ENCODE data around the gene ARMH1. TPM values are rescaled to one million over a fixed set of nuclear protein-coding genes. Genes with fewer than 3 reads are reported as not detected.

ARMH1 gene
- polyA plus RNA-seq, 1 donor, result 1.8 TPM

DNA sequence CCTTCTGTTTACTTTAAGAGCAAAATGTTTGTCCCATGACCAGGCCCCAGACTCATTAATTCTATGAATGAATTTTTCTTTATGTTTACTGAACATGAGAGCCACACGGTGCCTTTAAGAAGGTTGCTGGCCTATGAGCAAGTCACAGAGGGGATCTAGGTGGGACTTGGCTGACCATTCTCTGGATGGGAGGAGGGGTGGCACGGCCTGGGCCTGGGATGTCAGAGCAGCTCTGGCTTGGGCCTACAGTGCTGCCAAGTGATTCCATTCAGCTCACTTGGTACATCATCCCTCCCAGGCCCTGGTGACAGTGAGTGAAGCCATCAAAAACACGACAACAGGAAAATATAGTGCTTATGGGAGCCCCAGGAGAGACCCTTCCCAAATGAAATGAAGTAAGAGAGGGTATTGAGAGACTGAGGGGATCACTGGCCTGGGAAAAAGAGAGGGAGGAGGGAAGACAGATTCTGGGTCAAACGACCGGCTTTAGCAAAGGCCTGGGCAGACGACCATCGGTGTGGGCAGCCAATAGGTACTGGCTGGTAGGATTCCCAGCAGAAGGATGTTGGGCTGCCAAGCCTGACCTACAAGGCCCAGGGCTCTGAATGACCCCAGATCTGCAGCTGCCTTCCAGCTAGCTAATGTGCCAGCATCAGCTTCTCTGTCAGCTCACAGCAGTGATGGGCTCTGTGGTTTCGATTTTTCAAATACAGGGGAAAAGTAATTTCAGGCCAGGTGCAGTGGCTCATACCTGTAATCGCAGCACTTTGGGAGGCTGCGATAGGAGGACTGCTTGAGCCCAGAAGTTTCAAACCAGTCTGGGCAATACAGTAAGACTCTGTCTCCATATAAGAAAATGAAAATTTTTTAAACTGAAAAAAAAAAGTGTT lies 3.5 kb upstream of the ARMH1 start:
- no peak for DNase-seq (ENCODE audit: low read depth)

GRCh38 chr1:44672254-44672955 lies 2.1 kb upstream of the ARMH1 start:
- DNase-seq (ENCODE audit: low read depth), result no peak

GRCh38 chr1:44672961-44673674 lies 1.4 kb upstream of the ARMH1 start:
- DNase-seq (ENCODE audit: low read depth), result no peak

DNA sequence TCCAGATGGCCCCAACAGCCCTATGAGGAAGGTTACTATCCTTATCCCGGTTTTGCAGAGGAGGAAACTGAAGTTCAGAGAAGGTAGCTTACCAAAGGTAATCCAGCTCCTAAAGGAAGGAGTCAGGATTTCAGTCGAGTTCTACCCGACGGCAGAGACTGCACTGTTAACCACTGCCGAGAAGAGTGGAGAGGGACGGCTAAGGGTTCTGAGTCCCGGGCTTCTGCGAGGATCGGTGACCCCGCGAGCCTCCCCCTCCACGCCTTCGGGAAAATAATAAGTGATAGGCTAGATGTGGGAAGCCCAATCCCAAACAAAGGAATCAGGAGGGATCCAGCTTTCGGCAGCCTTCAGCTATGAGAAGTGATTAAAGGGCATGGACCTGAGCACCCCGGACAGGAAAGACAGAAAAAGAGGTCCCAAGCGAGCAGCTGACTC lies 820 bp upstream of the ARMH1 start:
- DNase-seq (ENCODE audit: low read depth), result no peak

DNA sequence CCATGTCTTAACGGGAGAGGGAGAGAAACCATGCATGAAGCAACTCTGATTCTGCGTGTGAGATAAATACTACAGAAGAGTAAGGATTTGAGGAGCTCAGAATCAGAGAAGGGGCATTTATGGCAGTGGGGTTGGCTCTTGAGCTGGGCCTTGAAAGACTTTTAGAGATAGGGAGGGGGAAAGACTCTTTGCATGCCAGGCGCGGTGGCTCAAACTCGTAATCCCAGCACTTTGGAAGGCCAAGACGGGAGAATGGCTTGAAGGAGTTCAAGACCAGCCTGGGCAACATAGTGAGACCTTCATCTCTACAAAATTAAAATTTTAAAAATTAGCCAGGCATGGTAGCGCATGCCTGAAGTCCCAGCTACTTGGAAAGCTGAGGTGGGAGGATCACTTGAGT lies 672 bp downstream of the ARMH1 start:
- DNase-seq (ENCODE audit: low read depth), result no peak

- DNase-seq (ENCODE audit: low read depth), result no peak
Measured at GRCh38 chr1:44676484-44677200, 2.1 kb downstream of the ARMH1 start.

- no peak for DNase-seq (ENCODE audit: low read depth)
Measured at GRCh38 chr1:44677201-44677766, 2.8 kb downstream of the ARMH1 start.

- DNase-seq (ENCODE audit: low read depth), result no peak
Measured at GRCh38 chr1:44678120-44678519, 3.6 kb downstream of the ARMH1 start.

DNA sequence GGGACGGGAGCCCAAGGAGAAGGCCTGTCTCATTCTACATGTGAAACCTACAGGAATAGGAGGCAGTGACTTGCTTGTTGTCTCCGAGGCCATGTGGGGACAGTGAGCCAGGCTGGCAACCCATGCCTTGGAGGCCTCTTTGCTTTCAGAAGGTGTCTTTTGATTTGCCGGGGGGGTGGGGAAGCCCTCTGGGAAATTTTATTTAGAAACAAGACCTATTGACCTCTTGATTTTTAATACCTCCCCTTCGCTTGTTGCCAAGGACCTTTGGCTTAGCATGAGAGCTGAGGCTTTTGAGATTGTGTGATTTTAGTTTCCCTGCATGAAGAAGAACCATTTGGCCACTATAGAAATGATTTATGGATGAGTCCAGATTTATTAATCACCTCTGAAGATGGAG lies 4.1 kb downstream of the ARMH1 start:
- no peak for DNase-seq (ENCODE audit: low read depth)

DNA sequence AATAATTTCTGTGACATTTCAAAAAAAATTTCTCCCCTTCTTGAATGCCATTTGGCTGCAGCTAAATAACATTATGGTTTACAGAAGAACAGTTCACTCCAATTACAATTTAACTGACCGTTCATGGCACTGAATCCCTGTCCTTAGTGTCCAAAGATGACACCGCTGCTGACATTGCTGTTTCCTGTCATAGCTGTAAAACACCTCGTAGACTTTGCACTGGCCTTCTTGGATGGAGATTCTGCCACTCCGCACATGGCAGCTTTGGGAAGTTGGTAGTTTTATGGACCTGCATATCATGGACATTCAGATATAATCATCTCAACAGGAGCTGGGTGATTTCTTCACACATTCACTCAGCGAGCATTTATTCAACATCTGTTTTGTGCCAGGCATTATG lies 5.0 kb downstream of the ARMH1 start:
- DNase-seq (ENCODE audit: low read depth), result no peak

- no peak for DNase-seq (ENCODE audit: low read depth)
Measured at GRCh38 chr1:44681905-44682882, 7.7 kb downstream of the ARMH1 start.

DNA sequence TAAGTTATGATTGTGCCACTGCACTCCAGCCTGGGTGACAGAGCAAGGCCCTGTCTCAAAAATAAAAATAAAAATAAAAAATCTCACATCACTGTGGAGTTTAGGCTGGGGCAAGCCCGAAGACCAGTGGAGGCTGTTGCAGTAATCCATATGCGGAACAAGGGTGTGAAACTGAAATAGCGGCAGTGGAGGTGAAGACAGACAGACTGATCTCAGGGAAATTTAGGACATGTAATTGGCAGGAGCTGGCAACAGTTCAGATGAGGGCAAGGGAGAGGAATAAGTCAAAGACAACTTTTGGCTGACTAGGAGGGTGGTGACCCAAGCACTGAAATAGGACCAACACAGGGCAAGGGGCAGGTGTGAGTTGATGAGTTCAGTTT lies 8.4 kb downstream of the ARMH1 start:
- DNase-seq (ENCODE audit: low read depth), result no peak

DNA sequence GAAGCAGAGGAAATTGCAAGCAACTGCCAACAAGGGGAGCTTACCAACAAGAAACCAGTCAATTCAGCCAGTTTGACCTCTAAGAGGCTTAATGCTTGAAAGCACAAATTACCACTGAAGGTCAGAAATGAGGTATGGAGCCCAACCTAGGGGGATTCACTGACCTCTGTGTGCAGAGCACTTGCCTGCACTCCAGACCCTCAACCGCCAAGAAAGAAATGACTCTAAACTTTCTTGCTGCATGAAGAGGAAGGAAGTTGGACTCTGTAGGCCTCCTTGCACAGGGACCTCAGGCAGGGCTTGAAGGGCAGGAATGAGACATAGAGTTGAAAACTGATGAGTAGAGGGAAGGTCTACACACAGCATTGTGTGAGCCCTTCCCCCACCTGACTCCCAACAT lies 10.0 kb downstream of the ARMH1 start:
- no peak for DNase-seq (ENCODE audit: low read depth)

- no peak for DNase-seq (ENCODE audit: low read depth)
Measured at GRCh38 chr1:44685218-44685617, 10.7 kb downstream of the ARMH1 start.

DNA sequence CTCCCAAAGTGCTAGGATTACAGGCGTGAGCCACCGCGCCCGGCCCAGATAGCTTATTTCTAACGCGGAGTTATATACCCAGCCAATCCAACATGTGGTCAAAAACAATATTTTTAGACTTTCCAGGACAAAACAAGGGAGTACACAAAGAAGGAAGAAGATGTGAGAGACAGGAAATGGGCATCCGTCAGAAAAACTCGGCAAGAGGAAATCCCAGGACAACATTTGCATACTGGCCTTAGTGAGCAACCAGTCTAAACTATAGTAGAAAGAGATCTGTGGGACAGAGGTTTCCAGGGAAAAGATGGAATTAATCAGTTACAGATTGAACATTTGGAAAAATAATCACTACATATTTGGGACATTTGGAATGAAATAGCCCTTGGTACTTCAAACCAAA lies 11.4 kb downstream of the ARMH1 start:
- DNase-seq (ENCODE audit: low read depth), result no peak

DNA sequence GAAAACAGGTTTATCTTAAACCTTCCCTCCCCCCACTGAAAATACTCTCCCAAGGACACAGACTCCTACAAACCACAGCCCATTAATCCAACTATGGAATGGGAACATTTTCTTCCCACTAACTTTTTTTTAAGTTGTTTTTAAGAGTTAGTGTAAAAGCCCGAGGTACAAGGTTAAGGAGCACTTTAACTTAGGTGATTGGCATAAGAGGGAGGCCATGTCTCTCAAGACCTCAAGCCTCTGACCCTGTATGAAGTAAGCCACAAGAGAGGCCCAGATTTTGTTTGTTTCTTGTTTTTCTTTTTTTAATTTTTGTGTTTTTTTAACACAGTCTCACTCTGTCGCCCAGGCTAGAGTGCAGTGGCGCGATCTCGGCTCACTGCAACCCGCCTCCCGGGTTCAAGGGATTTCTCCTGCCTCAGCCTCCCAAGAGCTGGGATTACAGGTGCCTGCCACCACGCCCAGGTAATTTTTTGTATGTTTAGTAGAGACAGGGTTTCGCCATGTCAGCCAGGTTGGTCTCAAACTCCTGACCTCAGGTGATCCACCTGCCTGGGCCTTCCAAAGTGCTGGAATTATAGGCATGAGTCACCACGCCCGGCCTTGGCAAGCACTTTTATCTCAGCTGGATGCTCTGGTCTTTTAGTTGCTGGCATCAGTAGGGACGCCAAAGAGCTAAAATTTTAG lies 14.4 kb downstream of the ARMH1 start:
- no peak for DNase-seq (ENCODE audit: low read depth)

- DNase-seq (ENCODE audit: low read depth), result no peak
Measured at GRCh38 chr1:44689447-44689765, 14.9 kb downstream of the ARMH1 start.

DNA sequence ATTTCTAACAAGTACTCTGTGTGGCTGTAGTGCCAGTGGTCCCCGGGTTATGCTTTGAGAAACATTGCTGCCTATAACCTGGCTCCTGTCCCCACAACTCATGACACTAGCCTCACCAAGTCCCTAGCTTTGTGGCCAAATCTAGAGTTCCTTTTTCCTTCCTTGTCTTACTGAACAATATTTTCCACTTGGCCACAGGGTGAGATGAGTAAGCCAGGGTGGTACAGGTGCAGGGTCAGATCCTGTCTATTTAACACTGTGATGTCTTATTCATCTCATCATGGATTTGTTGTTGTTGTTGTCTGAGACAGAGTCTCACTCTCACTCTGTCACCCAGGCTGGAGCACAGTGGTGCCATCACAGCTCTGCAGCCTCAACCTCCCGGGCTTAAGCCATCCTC lies 18.6 kb downstream of the ARMH1 start:
- DNase-seq (ENCODE audit: low read depth), result no peak

GRCh38 chr1:44693900-44694299 lies 19.4 kb downstream of the ARMH1 start:
- DNase-seq (ENCODE audit: low read depth), result no peak
